H1 (cell line): ENCODE data around the gene FBH1. TPM values are rescaled to one million over a fixed set of nuclear protein-coding genes. Genes with fewer than 3 reads are reported as not detected.

ENCODE experiments used
- CTCF ChIA-PET: fragments of 300-600 bp; sonication (Branson Sonifier 250); formaldehyde crosslinking; loops from one replicate; lab custom pipeline; 2021; ENCODE audit not compliant: partially characterized antibody; lab: Charles Lee
- POLR2A ChIA-PET: fragments of 300-600 bp; sonication (Branson Sonifier 250); formaldehyde crosslinking; loops from one replicate; lab custom pipeline; 2021; ENCODE audit warnings: inconsistent platforms; ENCODE audit not compliant: partially characterized antibody; lab: Charles Lee
- DNase-seq, 2 experiments: peaks; one replicate each; pipeline versions ENCODE4 v3.0.0 to v3.0.0-alpha.2; 2010 to 2022; ENCODE audit warnings: low spot score in 2 of 2, low read depth in 1 of 2, mixed read lengths in 1 of 2
- FAIRE-seq: peaks from 2 replicates; lab custom pipeline; 2011; peaks lifted over from hg19 to GRCh38; lab: Jason Lieb, UNC
- H2AFZ ChIP-seq: 2 replicates; pipeline ENCODE4 v1.8.1; 2012; ENCODE audit warnings: low read length, inconsistent platforms
- H2AK5ac ChIP-seq: 2 replicates; pipeline ENCODE4 v1.6.1; 2013; ENCODE audit warnings: low read depth, low read length
- H2BK120ac ChIP-seq: replicated peaks from 2 replicates; pipeline ENCODE3; 2013; ENCODE audit warnings: low read depth, low read length, inconsistent platforms
- H2BK12ac ChIP-seq: 2 replicates; pipeline ENCODE4 v1.6.1; 2013; ENCODE audit warnings: low read depth, low read length
- H2BK15ac ChIP-seq: 2 replicates; pipeline ENCODE4 v1.6.1; 2013; ENCODE audit warnings: low read length
- H2BK20ac ChIP-seq: 2 replicates; pipeline ENCODE4 v1.6.1; 2013; ENCODE audit warnings: low read length
- H2BK5ac ChIP-seq: 2 replicates; pipeline ENCODE4 v1.6.1; 2013; ENCODE audit warnings: low read depth, low read length
- H3K14ac ChIP-seq: 2 replicates; pipeline ENCODE4 v1.6.1; 2013; ENCODE audit warnings: inconsistent platforms; ENCODE audit not compliant: insufficient read length
- H3K18ac ChIP-seq: 2 replicates; pipeline ENCODE4 v1.6.1; 2013; ENCODE audit warnings: low read length; ENCODE audit errors: extremely low read depth
- H3K23ac ChIP-seq: 2 replicates; pipeline ENCODE4 v1.6.1; 2013; ENCODE audit warnings: inconsistent platforms; ENCODE audit not compliant: insufficient read length
- H3K23me2 ChIP-seq: 2 replicates; pipeline ENCODE4 v1.6.1; 2013; ENCODE audit warnings: low read depth, low read length
- H3K27ac ChIP-seq: 2 replicates; pipeline ENCODE4 v1.6.1; 2011; ENCODE audit warnings: low read depth, low read length, inconsistent platforms
- H3K27me3 ChIP-seq, 4 experiments: replicated peaks in 1 of 4; 1 replicate in 1 of 4; 2 replicates in 3 of 4; pipeline versions ENCODE4 v1.6.1 to v1.8.1; 2011 to 2013; ENCODE audit warnings: low read length in 3 of 4, mild to moderate bottlenecking in 3 of 4, inconsistent platforms in 2 of 4, mixed read lengths in 2 of 4, moderate library complexity in 1 of 4; ENCODE audit not compliant: control insufficient read depth in 3 of 4, insufficient read depth in 3 of 4; ENCODE audit errors: extremely low read depth in 1 of 4
- H3K36me3 ChIP-seq, 4 experiments: 2 replicates each; pipeline versions ENCODE4 v1.6.1 to v1.8.1; 2011 to 2013; ENCODE audit warnings: mild to moderate bottlenecking in 4 of 4, low read length in 3 of 4, moderate library complexity in 2 of 4, control low read depth in 1 of 4, inconsistent platforms in 1 of 4; ENCODE audit not compliant: insufficient read depth in 4 of 4, control insufficient read depth in 2 of 4
- H3K4ac ChIP-seq: replicated peaks from 2 replicates; pipeline ENCODE3; 2013; ENCODE audit warnings: low read length, low read depth, mixed read lengths, inconsistent platforms; ENCODE audit not compliant: insufficient read length
- H3K4me1 ChIP-seq, 4 experiments: replicated peaks in 1 of 4; 1 replicate in 1 of 4; 2 replicates in 3 of 4; pipeline versions ENCODE4 v1.6.1 to v1.8.1; 2011 to 2013; ENCODE audit warnings: low read length in 3 of 4, inconsistent platforms in 2 of 4, mixed read lengths in 1 of 4; ENCODE audit not compliant: insufficient read depth in 4 of 4, control insufficient read depth in 3 of 4
- H3K4me2 ChIP-seq, 2 experiments: 2 replicates each; pipeline versions ENCODE4 v1.6.1 to v1.8.1; 2011 to 2013; ENCODE audit warnings: low read depth in 2 of 2, low read length in 2 of 2, control low read depth in 1 of 2, inconsistent platforms in 1 of 2, mild to moderate bottlenecking in 1 of 2; ENCODE audit not compliant: insufficient read depth in 1 of 2
- H3K4me3 ChIP-seq, 4 experiments: fragments of 200-600, 300-600 bp in 1 of 4; sonication (generic), shearing (Covaris generic), sonication (Bioruptor Twin) in 1 of 4; 2 replicates each; pipeline versions ENCODE4 v1.5.1 to v1.8.1; 2011 to 2016; ENCODE audit warnings: low read length in 4 of 4, low read depth in 3 of 4, control low read depth in 2 of 4, inconsistent platforms in 2 of 4, mild to moderate bottlenecking in 2 of 4, mixed read lengths in 1 of 4, moderate library complexity in 1 of 4; ENCODE audit not compliant: insufficient read depth in 2 of 4; ENCODE audit errors: extremely low read depth in 1 of 4
- H3K56ac ChIP-seq: replicated peaks from 2 replicates; pipeline ENCODE3; 2013; ENCODE audit warnings: low read depth, mild to moderate bottlenecking, mixed read lengths, low read length, inconsistent platforms; ENCODE audit not compliant: insufficient read length
- H3K79me1 ChIP-seq: 2 replicates; pipeline ENCODE4 v1.6.1; 2013; ENCODE audit warnings: low read depth, low read length, control low read depth
- H3K79me2 ChIP-seq, 2 experiments: 2 replicates each; pipeline versions ENCODE4 v1.6.1 to v1.8.1; 2012 to 2013; ENCODE audit warnings: low read length in 2 of 2, mild to moderate bottlenecking in 2 of 2, inconsistent platforms in 1 of 2; ENCODE audit not compliant: insufficient read depth in 2 of 2, control insufficient read depth in 1 of 2
- H3K9ac ChIP-seq, 4 experiments: replicated peaks in 1 of 4; 1 replicate in 1 of 4; 2 replicates in 3 of 4; pipeline versions ENCODE4 v1.6.1 to v1.8.1; 2011 to 2013; ENCODE audit warnings: low read depth in 3 of 4, low read length in 3 of 4, control low read depth in 2 of 4, mild to moderate bottlenecking in 2 of 4, moderate library complexity in 2 of 4, inconsistent platforms in 1 of 4; ENCODE audit errors: extremely low read depth in 1 of 4
- H3K9me3 ChIP-seq, 2 experiments: 2 replicates each; pipeline versions ENCODE4 v1.6.1 to v1.8.1; 2012 to 2013; ENCODE audit warnings: mild to moderate bottlenecking in 2 of 2, moderate library complexity in 2 of 2, control low read depth in 1 of 2, inconsistent platforms in 1 of 2, low read depth in 1 of 2, low read length in 1 of 2, mixed read lengths in 1 of 2; ENCODE audit not compliant: insufficient read depth in 2 of 2
- H4K20me1 ChIP-seq, 2 experiments: replicated peaks in 1 of 2; 2 replicates each; pipeline versions ENCODE3 to v1.8.1; 2011 to 2013; ENCODE audit warnings: inconsistent platforms in 2 of 2, low read length in 2 of 2, mild to moderate bottlenecking in 1 of 2; ENCODE audit not compliant: insufficient read depth in 2 of 2, control insufficient read depth in 1 of 2
- H4K5ac ChIP-seq: 2 replicates; pipeline ENCODE4 v1.6.1; 2013; ENCODE audit warnings: low read length, low read depth, mixed read lengths, inconsistent platforms; ENCODE audit not compliant: insufficient read length
- H4K8ac ChIP-seq: 2 replicates; pipeline ENCODE4 v1.8.0; 2013; ENCODE audit warnings: mild to moderate bottlenecking, moderate library complexity, low read length, inconsistent platforms; ENCODE audit not compliant: insufficient read depth; ENCODE audit errors: extremely low read depth
- H4K91ac ChIP-seq: replicated peaks from 2 replicates; pipeline ENCODE3; 2013; ENCODE audit warnings: low read length, mixed read lengths, inconsistent platforms; ENCODE audit not compliant: insufficient read length
- KDM4A ChIP-seq: IDR thresholded peaks from one replicate; pipeline ENCODE4 v1.7.1; 2012; ENCODE audit warnings: low read depth, mild to moderate bottlenecking, moderate library complexity, low read length, inconsistent platforms; ENCODE audit not compliant: severe bottlenecking
- PHF8 ChIP-seq: fragments of 200-600 bp; sonication (generic); conservative IDR thresholded peaks from 2 replicates; pipeline ENCODE4 v1.7.1; 2012; ENCODE audit warnings: low read depth, mild to moderate bottlenecking, inconsistent platforms, low read length, moderate library complexity
- YY1 ChIP-seq: IDR thresholded peaks from 2 replicates; pipeline ENCODE4 v1.6.1; 2011; ENCODE audit warnings: low read depth, mild to moderate bottlenecking, low read length
- WGBS, 2 experiments: shearing (Covaris generic) in 1 of 2; methylation state at CpG; one replicate each; pipeline versions ENCODE4 v1.1.6 to v1.1.7; 2013 to 2015; ENCODE audit warnings: low lambda C conversion rate in 2 of 2, mixed read lengths in 2 of 2, inconsistent platforms in 1 of 2, low coverage in 1 of 2, missing lambda C conversion rate in 1 of 2; ENCODE audit not compliant: insufficient replicate concordance in 2 of 2, insufficient coverage in 1 of 2, insufficient read length in 1 of 2; ENCODE audit errors: extremely low coverage in 1 of 2, missing lambda C conversion rate in 1 of 2; 5-methylcytosine and 5-hydroxymethylcytosine counted together
- polyA plus RNA-seq, 7 experiments: library from polyadenylated mRNA; depleted of rRNA in 3 of 7; stranded (reverse) in 5 of 7; unstranded in 2 of 7; fragments of >200 nt in 5 of 7; fragments of 200-250 nt in 2 of 7; gene quantifications; 1 replicate in 5 of 7; 2 replicates in 1 of 7; 4 replicates in 1 of 7; pipeline versions ENCODE4 v1.2.1 to v1.2.3, GENCODE V29; 2011 to 2013; ENCODE audit warnings: missing spikeins in 2 of 7, mixed read lengths in 2 of 7
- total RNA-seq: library from RNA; stranded (reverse); fragmentation: NEBNext Ultra II Directional; extraction: Animal tissue kit (Norgen Biotek cat#: 25700); gene quantifications from 2 replicates; pipeline ENCODE4 v1.2.1, GENCODE V29; 2021

FBH1 gene
- total and polyA plus RNA-seq, 2 of the 8 experiments (the other 6 are each of a cell fraction or from before 2014, with no cell fraction given) = 31.1 to 51.8 TPM

GRCh38 chr10:5944389-5945189 lies 54.5 kb downstream of the FBH1 start:
- 0 out of 2 replicates have a peak overlapping the region, but pooled peaks have one; percentile 24 for H2AFZ ChIP-seq
- no peak for FAIRE-seq
- peak overlapping the region; percentile 47; the same call in 1 of the 2 replicates for H2BK15ac ChIP-seq

More at GRCh38 chr10:5944389-5945189, 54.5 kb downstream of the FBH1 start:
- H2BK120ac ChIP-seq = no peak overlapping the region
- H3K4me2 ChIP-seq = no peak overlapping the region
- H4K8ac ChIP-seq = no peak overlapping the region
- ChIA-PET POLR2A (interaction anchor here (0.7 kb wide), 1 partner anchor 32 kb away, joined by 3 read pairs; no protein-coding TSS in a partner anchor), CTCF (interaction anchor here (1.1 to 1.6 kb wide), 3 partner anchors 106 to 143 kb away, joined by 3 read pairs; no protein-coding TSS in a partner anchor)
- no peaks in the 10 kb centered on the region for H3K9me3 ChIP-seq
- WGBS, 2 experiments = 65% methylated on average over 7 of the region's 7 CpGs; no CpG with 5 or more reads in 1 of the 2 experiments
- no peak overlapping the region for H3K27ac ChIP-seq
- no peak overlapping the region for H4K91ac ChIP-seq
- H4K20me1 ChIP-seq = no peaks in the 10 kb centered on the region
- H2BK12ac ChIP-seq = no peak overlapping the region
- H2AK5ac ChIP-seq = no peak overlapping the region
- no peak for DNase-seq
- no peak overlapping the region for H3K14ac ChIP-seq
- H3K56ac ChIP-seq = no peak overlapping the region
- TF ChIP-seq PHF8 (no peak), YY1 (0 out of 2 replicates have a peak, but pooled peaks have one; percentile 49), KDM4A (no peak)
- H3K36me3 ChIP-seq = no peaks in the 10 kb centered on the region
- no peak overlapping the region for H3K4me3 ChIP-seq
- no peaks in the 10 kb centered on the region for H3K79me2 ChIP-seq
- H2BK20ac ChIP-seq = no peak overlapping the region
- H3K23me2 ChIP-seq = no peaks in the 10 kb centered on the region; the same call in 1 of the 2 replicates
- no peaks in the 10 kb centered on the region for H3K27me3 ChIP-seq
- H3K9ac ChIP-seq = no peak overlapping the region
- no peak overlapping the region for H3K23ac ChIP-seq
- H3K4ac ChIP-seq = no peak overlapping the region
- H2BK5ac ChIP-seq = no peak overlapping the region
- H3K4me1 ChIP-seq = peaks cover 0 to 14% (median 7%) of the 10 kb centered on the region in 4 experiments; a peak in 6 of 7 replicates
- no peak overlapping the region for H3K18ac ChIP-seq
- H3K79me1 ChIP-seq = no peaks in the 10 kb centered on the region
- H4K5ac ChIP-seq = no peak overlapping the region
